Measurements from ENCODE around the gene HNRNPUL1. TPM values are rescaled to one million over a fixed set of nuclear protein-coding genes. Genes with fewer than 3 reads are reported as not detected.

Gene HNRNPUL1
- total and polyA plus RNA-seq, 2 donors (not counting 1 experiment from before 2014, with no cell fraction given), result 60.7 to 273 TPM

- CTCF ChIA-PET, result interaction anchor here (0.8 to 9.7 kb wide), 3 partner anchors 16 to 62 kb away, joined by 3 to 130 read pairs (median 6); partner anchors contain the start of gene TGFB1
- H3K9ac ChIP-seq (ENCODE audit: low read length), result no peak overlapping the region
- DNase-seq, result no peak
Observed at GRCh38 chr19:41324921-41325639, 60.9 kb downstream of the HNRNPUL1 start.

DNA sequence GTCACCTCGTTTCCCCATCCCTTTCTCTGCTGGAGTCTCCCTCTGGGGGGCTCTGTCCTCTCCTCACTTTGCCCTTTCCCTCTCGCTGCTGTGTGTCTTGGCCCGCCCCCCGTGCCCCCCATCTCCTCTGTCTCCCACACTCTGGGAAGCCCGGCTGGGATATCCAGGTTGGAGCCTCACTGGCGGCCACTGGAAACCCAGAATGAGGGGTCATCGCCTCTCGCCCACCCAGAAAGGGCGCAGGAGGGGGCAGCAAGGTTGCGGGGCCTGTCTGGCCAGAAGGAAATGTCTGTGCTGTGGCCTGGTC, 61.4 kb downstream of the HNRNPUL1 start:
- intact Hi-C loops (cut with micrococcal nuclease), result loop anchor here (10.0 kb wide), 1 partner anchor 239 kb away; no protein-coding TSS in a partner anchor
- CTCF ChIA-PET, result interaction anchor here (1.6 to 9.7 kb wide), 3 partner anchors 17 to 63 kb away, joined by 6 to 130 read pairs (median 15); partner anchors contain the start of gene TGFB1

More at GRCh38 chr19:41324921-41325639, 60.9 kb downstream of the HNRNPUL1 start:
- Histone ChIP-seq H3K79me2 (ENCODE audit: control insufficient read depth, insufficient read depth, low read length) (no peaks in the 10 kb centered on the region), H3K9me3 (ENCODE audit: control extremely low read depth in 1 of 3, control insufficient read depth in 2 of 3, insufficient read depth in 1 of 3, low read length in 2 of 3) (no peaks in the 10 kb centered on the region), H3K4me1 (ENCODE audit: control insufficient read depth in 2 of 2, insufficient read depth in 2 of 2, low read length in 2 of 2) (peaks cover 53 to 86% of the 10 kb centered on the region in 2 donors), H3K27me3 (replicated peaks in 1 of 4; ENCODE audit: control extremely low read depth in 1 of 4, control insufficient read depth in 3 of 4, insufficient read depth in 4 of 4, low read length in 3 of 4) (no peaks in the 10 kb centered on the region), H3K27ac (ENCODE audit: low read length in 2 of 2) (peak overlapping the region; percentile 76 to 97), H4K20me1 (ENCODE audit: control insufficient read depth, insufficient read depth, low read length, poor library complexity, severe bottlenecking) (peaks cover 7% of the 10 kb centered on the region), H3K4me2 (replicated peaks; ENCODE audit: low read depth, low read length, poor library complexity, severe bottlenecking) (peak overlapping the region; percentile 92), H2AFZ (ENCODE audit: insufficient read depth, low read depth, low read length, poor library complexity, severe bottlenecking) (no peak overlapping the region), H3K36me3 (replicated peaks in 1 of 2; ENCODE audit: control extremely low read depth in 1 of 2, control insufficient read depth in 1 of 2, extremely low read depth in 1 of 2, insufficient read depth in 2 of 2, low read length in 1 of 2) (peaks cover 0 to 49% of the 10 kb centered on the region in 2 experiments), H3K4me3 (ENCODE audit: control extremely low read depth in 1 of 5, extremely low read depth in 1 of 5, insufficient read depth in 1 of 5, low read depth in 2 of 5, low read length in 4 of 5) (no peak overlapping the region)
- no peaks in the 10 kb centered on the region for H3K27me3 Mint-ChIP-seq
- TF ChIP-seq EZH2 (IDR thresholded peaks at IDR 0.05; ENCODE audit: borderline replicate concordance, insufficient read depth, low read depth, low read length, poor library complexity, severe bottlenecking), result no peak
- H3K4me3 Mint-ChIP-seq, result peak overlapping the region; percentile 49
- intact Hi-C loops (cut with micrococcal nuclease), result loop anchor here (10.0 kb wide), 1 partner anchor 240 kb away; no protein-coding TSS in a partner anchor
- peaks cover 66% of the 10 kb centered on the region for H3K4me1 Mint-ChIP-seq
- no peaks in the 10 kb centered on the region for H3K9me3 Mint-ChIP-seq (ENCODE audit: insufficient read depth)
- POLR2A ChIA-PET, result interaction anchor here (0.5 to 5.3 kb wide), 3 partner anchors 28 to 1096 kb away, joined by 6 to 69 read pairs (median 10); partner anchors contain the start of gene TGFB1
- no peak for ATAC-seq (ENCODE audit: low read depth)
- peak overlapping the region; percentile 93 for H3K27ac Mint-ChIP-seq
- WGBS (ENCODE audit: insufficient coverage), result 45% methylated on average over 20 of the region's 23 CpGs

More for the DNA sequence above, 61.4 kb downstream of the HNRNPUL1 start:
- H3K4me3 Mint-ChIP-seq, result no peak overlapping the region
- Histone ChIP-seq H3K4me1 (ENCODE audit: control insufficient read depth in 2 of 2, insufficient read depth in 2 of 2, low read length in 2 of 2) (peaks cover 58 to 91% of the 10 kb centered on the region in 2 donors), H3K4me3 (ENCODE audit: control extremely low read depth in 1 of 5, extremely low read depth in 1 of 5, insufficient read depth in 1 of 5, low read depth in 2 of 5, low read length in 4 of 5) (peak overlapping the region in 1 of 5 experiments; percentile 52), H3K9me3 (ENCODE audit: control extremely low read depth in 1 of 3, control insufficient read depth in 2 of 3, insufficient read depth in 1 of 3, low read length in 2 of 3) (no peaks in the 10 kb centered on the region), H3K27me3 (replicated peaks in 1 of 4; ENCODE audit: control extremely low read depth in 1 of 4, control insufficient read depth in 3 of 4, insufficient read depth in 4 of 4, low read length in 3 of 4) (no peaks in the 10 kb centered on the region), H2AFZ (ENCODE audit: insufficient read depth, low read depth, low read length, poor library complexity, severe bottlenecking) (no peak overlapping the region), H3K79me2 (ENCODE audit: control insufficient read depth, insufficient read depth, low read length) (no peaks in the 10 kb centered on the region), H3K9ac (ENCODE audit: low read length) (peak overlapping the region; percentile 58), H3K36me3 (replicated peaks in 1 of 2; ENCODE audit: control extremely low read depth in 1 of 2, control insufficient read depth in 1 of 2, extremely low read depth in 1 of 2, insufficient read depth in 2 of 2, low read length in 1 of 2) (peaks cover 0 to 49% of the 10 kb centered on the region in 2 experiments), H4K20me1 (ENCODE audit: control insufficient read depth, insufficient read depth, low read length, poor library complexity, severe bottlenecking) (peaks cover 6% of the 10 kb centered on the region), H3K27ac (ENCODE audit: low read length in 2 of 2) (peak overlapping the region; percentile 76 to 97), H3K4me2 (replicated peaks; ENCODE audit: low read depth, low read length, poor library complexity, severe bottlenecking) (peak overlapping the region; percentile 92)
- no peaks in the 10 kb centered on the region for H3K27me3 Mint-ChIP-seq
- H3K4me1 Mint-ChIP-seq, result peaks cover 69% of the 10 kb centered on the region
- no peak for ATAC-seq (ENCODE audit: low read depth)
- peak overlapping the region; percentile 93 for H3K27ac Mint-ChIP-seq
- 56% methylated on average over 10 of the region's 10 CpGs for WGBS (ENCODE audit: insufficient coverage)
- TF ChIP-seq, protein P1, sequence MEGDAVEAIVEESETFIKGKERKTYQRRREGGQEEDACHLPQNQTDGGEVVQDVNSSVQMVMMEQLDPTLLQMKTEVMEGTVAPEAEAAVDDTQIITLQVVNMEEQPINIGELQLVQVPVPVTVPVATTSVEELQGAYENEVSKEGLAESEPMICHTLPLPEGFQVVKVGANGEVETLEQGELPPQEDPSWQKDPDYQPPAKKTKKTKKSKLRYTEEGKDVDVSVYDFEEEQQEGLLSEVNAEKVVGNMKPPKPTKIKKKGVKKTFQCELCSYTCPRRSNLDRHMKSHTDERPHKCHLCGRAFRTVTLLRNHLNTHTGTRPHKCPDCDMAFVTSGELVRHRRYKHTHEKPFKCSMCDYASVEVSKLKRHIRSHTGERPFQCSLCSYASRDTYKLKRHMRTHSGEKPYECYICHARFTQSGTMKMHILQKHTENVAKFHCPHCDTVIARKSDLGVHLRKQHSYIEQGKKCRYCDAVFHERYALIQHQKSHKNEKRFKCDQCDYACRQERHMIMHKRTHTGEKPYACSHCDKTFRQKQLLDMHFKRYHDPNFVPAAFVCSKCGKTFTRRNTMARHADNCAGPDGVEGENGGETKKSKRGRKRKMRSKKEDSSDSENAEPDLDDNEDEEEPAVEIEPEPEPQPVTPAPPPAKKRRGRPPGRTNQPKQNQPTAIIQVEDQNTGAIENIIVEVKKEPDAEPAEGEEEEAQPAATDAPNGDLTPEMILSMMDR (IDR thresholded peaks at IDR 0.05), result no peak
- no peak for TF ChIP-seq EZH2 (IDR thresholded peaks at IDR 0.05; ENCODE audit: borderline replicate concordance, insufficient read depth, low read depth, low read length, poor library complexity, severe bottlenecking)
- POLR2A ChIA-PET, result interaction anchor here (0.5 to 5.3 kb wide), 4 partner anchors 23 to 1096 kb away, joined by 6 to 69 read pairs (median 10); partner anchors contain the start of gene TGFB1
- no peaks in the 10 kb centered on the region for H3K9me3 Mint-ChIP-seq (ENCODE audit: insufficient read depth)
- DNase-seq, result no peak

Data from B cell (primary cell).